T-helper 1 cell treated with Interleukin-12 subunit alpha and Interleukin-12 subunit beta and Interleukin-4 antibody, amounts not matched to agents 30 μg/mL and 1 μg/mL, for 36 hours (primary cell): ENCODE data around the gene RMI2.
"Not testable (repeated sequence)": the region's sequence is repeated elsewhere in the genome, so short reads cannot be mapped to it uniquely, and the experiment has no call there.

Source experiments
- H3K27ac Mint-ChIP-seq: one replicate; pipeline ENCODE4 v1.8.0; 2021; ENCODE audit warnings: mild to moderate bottlenecking, mixed read lengths
- H3K27me3 Mint-ChIP-seq: one replicate; pipeline ENCODE4 v1.8.0; 2021; ENCODE audit warnings: low read depth, mixed read lengths
- H3K36me3 Mint-ChIP-seq: one replicate; pipeline ENCODE4 v1.8.0; 2021; ENCODE audit warnings: low read depth, mixed read lengths
- H3K4me1 Mint-ChIP-seq: one replicate; pipeline ENCODE4 v1.8.0; 2021; ENCODE audit warnings: low read depth, mixed read lengths
- H3K4me3 Mint-ChIP-seq: one replicate; pipeline ENCODE4 v1.8.0; 2021; ENCODE audit warnings: mild to moderate bottlenecking, moderate library complexity, mixed read lengths
- H3K9me3 Mint-ChIP-seq: one replicate; pipeline ENCODE4 v1.8.0; 2021; ENCODE audit warnings: mixed read lengths

The RMI2 gene

GRCh38 chr16:11345040-11345862 lies at the start of gene RMI2:
Gene RMI2 (plus strand): TSS chr16:11345459. CDS start chr16:11345472, 13 bp downstream.
- peak within 1 kb of the TSS; percentile 83 for H3K27ac Mint-ChIP-seq
- no peaks in the 10 kb centered on the region for H3K27me3 Mint-ChIP-seq
- peaks cover 7% of the 10 kb centered on the region for H3K36me3 Mint-ChIP-seq
- peaks cover 37% of the 10 kb centered on the region for H3K4me1 Mint-ChIP-seq
- H3K9me3 Mint-ChIP-seq = no peaks in the 10 kb centered on the region
- peak within 1 kb of the TSS; percentile 95 for H3K4me3 Mint-ChIP-seq

- H3K4me1 Mint-ChIP-seq = peaks cover 22% of the 10 kb centered on the region
- H3K36me3 Mint-ChIP-seq = no peaks in the 10 kb centered on the region
- peaks cover 29% of the 10 kb centered on the region for H3K27me3 Mint-ChIP-seq
- H3K4me3 Mint-ChIP-seq = no peak overlapping the region
- no peak overlapping the region for H3K27ac Mint-ChIP-seq
- H3K9me3 Mint-ChIP-seq = no peaks in the 10 kb centered on the region
These were observed 49.6 kb upstream of the RMI2 start for GRCh38 chr16:11295672-11296071.

- no peaks in the 10 kb centered on the region for H3K9me3 Mint-ChIP-seq
- peaks cover 28% of the 10 kb centered on the region for H3K27me3 Mint-ChIP-seq
- H3K36me3 Mint-ChIP-seq = no peaks in the 10 kb centered on the region
- H3K4me3 Mint-ChIP-seq = no peak overlapping the region
- H3K4me1 Mint-ChIP-seq = peaks cover 22% of the 10 kb centered on the region
- H3K27ac Mint-ChIP-seq = no peak overlapping the region
These were observed 48.9 kb upstream of the RMI2 start for GRCh38 chr16:11296351-11296705.

GRCh38 chr16:11296706-11297491 lies 48.4 kb upstream of the RMI2 start:
- peaks cover 22% of the 10 kb centered on the region for H3K4me1 Mint-ChIP-seq
- no peaks in the 10 kb centered on the region for H3K36me3 Mint-ChIP-seq
- no peak overlapping the region for H3K27ac Mint-ChIP-seq
- peak overlapping the region; percentile 69 for H3K4me3 Mint-ChIP-seq
- H3K9me3 Mint-ChIP-seq = no peaks in the 10 kb centered on the region
- H3K27me3 Mint-ChIP-seq = peaks cover 24% of the 10 kb centered on the region

GRCh38 chr16:11297492-11298142 lies 47.6 kb upstream of the RMI2 start:
- H3K4me1 Mint-ChIP-seq = peaks cover 22% of the 10 kb centered on the region
- H3K9me3 Mint-ChIP-seq = no peaks in the 10 kb centered on the region
- no peaks in the 10 kb centered on the region for H3K36me3 Mint-ChIP-seq
- peaks cover 24% of the 10 kb centered on the region for H3K27me3 Mint-ChIP-seq
- peak overlapping the region; percentile 69 for H3K4me3 Mint-ChIP-seq
- peak overlapping the region; percentile 24 for H3K27ac Mint-ChIP-seq

GRCh38 chr16:11298143-11298900 lies 46.9 kb upstream of the RMI2 start:
- Mint-ChIP-seq H3K27me3 (peaks cover 18% of the 10 kb centered on the region), H3K36me3 (no peaks in the 10 kb centered on the region), H3K27ac (no peak overlapping the region), H3K4me1 (peaks cover 22% of the 10 kb centered on the region), H3K9me3 (no peaks in the 10 kb centered on the region), H3K4me3 (no peak overlapping the region)

- not testable (repeated sequence) for H3K4me3 Mint-ChIP-seq, H3K36me3 Mint-ChIP-seq, H3K27ac Mint-ChIP-seq, H3K9me3 Mint-ChIP-seq
- Mint-ChIP-seq H3K27me3 (peaks cover 12% of the 10 kb centered on the region), H3K4me1 (peaks cover 19% of the 10 kb centered on the region)
These were observed 46.2 kb upstream of the RMI2 start for GRCh38 chr16:11298950-11299547.

- H3K36me3 Mint-ChIP-seq = no peaks in the 10 kb centered on the region
- H3K4me1 Mint-ChIP-seq = peaks cover 19% of the 10 kb centered on the region
- peaks cover 15% of the 10 kb centered on the region for H3K27me3 Mint-ChIP-seq
- no peak overlapping the region for H3K4me3 Mint-ChIP-seq
- H3K27ac Mint-ChIP-seq = no peak overlapping the region
- H3K9me3 Mint-ChIP-seq = no peaks in the 10 kb centered on the region
These were observed 45.2 kb upstream of the RMI2 start for GRCh38 chr16:11299865-11300559.

- H3K27me3 Mint-ChIP-seq = peaks cover 15% of the 10 kb centered on the region
- no peak overlapping the region for H3K27ac Mint-ChIP-seq
- no peak overlapping the region for H3K4me3 Mint-ChIP-seq
- H3K4me1 Mint-ChIP-seq = peaks cover 19% of the 10 kb centered on the region
- H3K9me3 Mint-ChIP-seq = no peaks in the 10 kb centered on the region
- no peaks in the 10 kb centered on the region for H3K36me3 Mint-ChIP-seq
These were observed 44.7 kb upstream of the RMI2 start for GRCh38 chr16:11300560-11300892.

- Mint-ChIP-seq H3K27me3 (peaks cover 15% of the 10 kb centered on the region), H3K36me3 (no peaks in the 10 kb centered on the region), H3K4me3 (no peak overlapping the region), H3K27ac (no peak overlapping the region), H3K4me1 (peaks cover 13% of the 10 kb centered on the region), H3K9me3 (no peaks in the 10 kb centered on the region)
These were observed 43.4 kb upstream of the RMI2 start for GRCh38 chr16:11301645-11302501.

GRCh38 chr16:11302977-11303376 lies 42.3 kb upstream of the RMI2 start:
- Mint-ChIP-seq H3K4me3 (no peak overlapping the region), H3K9me3 (no peaks in the 10 kb centered on the region), H3K27ac (no peak overlapping the region), H3K27me3 (peaks cover 11% of the 10 kb centered on the region), H3K4me1 (peaks cover 8% of the 10 kb centered on the region), H3K36me3 (no peaks in the 10 kb centered on the region)

- H3K9me3 Mint-ChIP-seq = no peaks in the 10 kb centered on the region
- no peak overlapping the region for H3K4me3 Mint-ChIP-seq
- peaks cover 10% of the 10 kb centered on the region for H3K27me3 Mint-ChIP-seq
- H3K36me3 Mint-ChIP-seq = no peaks in the 10 kb centered on the region
- no peak overlapping the region for H3K27ac Mint-ChIP-seq
- peaks cover 10% of the 10 kb centered on the region for H3K4me1 Mint-ChIP-seq
These were observed 41.7 kb upstream of the RMI2 start for GRCh38 chr16:11303405-11304138.
